Astrocyte (in vitro differentiated cells and primary cell): ENCODE results near the gene GGTA1.

Experiments
- EZH2 ChIP-seq: IDR thresholded peaks from 2 replicates; pipeline ENCODE4 v1.6.1; 2012; ENCODE audit warnings: mild to moderate bottlenecking, low read length, inconsistent platforms; ENCODE audit not compliant: insufficient read depth
- TF ChIP-seq, protein P1 (sequence below): IDR thresholded peaks from 2 replicates; pipeline ENCODE4 v1.5.1; 2011; ENCODE audit warnings: low read depth, mild to moderate bottlenecking, inconsistent platforms, low read length, moderate library complexity; ENCODE audit not compliant: insufficient read depth

DNA sequence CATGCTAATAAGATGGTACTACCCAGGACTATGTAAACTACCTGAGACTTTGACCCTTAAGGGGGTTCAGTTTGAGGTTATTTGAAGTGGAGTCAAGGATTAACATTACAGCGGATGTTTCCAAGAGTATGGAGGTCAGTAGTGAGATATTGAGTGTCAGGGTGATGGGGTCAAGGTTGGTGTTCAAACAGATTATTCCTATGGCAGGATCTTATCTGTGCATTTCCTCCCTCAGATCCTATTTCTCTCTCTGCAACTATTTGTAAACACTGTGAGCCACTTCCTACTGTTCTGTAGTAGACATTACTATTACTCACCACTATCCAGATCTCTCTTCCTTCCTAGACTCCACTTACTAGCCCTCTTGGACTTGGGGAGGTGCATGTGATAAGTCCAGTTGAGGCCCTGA is 75.6 kb downstream of the GGTA1 start:
- TF ChIP-seq, protein P1, sequence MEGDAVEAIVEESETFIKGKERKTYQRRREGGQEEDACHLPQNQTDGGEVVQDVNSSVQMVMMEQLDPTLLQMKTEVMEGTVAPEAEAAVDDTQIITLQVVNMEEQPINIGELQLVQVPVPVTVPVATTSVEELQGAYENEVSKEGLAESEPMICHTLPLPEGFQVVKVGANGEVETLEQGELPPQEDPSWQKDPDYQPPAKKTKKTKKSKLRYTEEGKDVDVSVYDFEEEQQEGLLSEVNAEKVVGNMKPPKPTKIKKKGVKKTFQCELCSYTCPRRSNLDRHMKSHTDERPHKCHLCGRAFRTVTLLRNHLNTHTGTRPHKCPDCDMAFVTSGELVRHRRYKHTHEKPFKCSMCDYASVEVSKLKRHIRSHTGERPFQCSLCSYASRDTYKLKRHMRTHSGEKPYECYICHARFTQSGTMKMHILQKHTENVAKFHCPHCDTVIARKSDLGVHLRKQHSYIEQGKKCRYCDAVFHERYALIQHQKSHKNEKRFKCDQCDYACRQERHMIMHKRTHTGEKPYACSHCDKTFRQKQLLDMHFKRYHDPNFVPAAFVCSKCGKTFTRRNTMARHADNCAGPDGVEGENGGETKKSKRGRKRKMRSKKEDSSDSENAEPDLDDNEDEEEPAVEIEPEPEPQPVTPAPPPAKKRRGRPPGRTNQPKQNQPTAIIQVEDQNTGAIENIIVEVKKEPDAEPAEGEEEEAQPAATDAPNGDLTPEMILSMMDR, result no peak
- TF ChIP-seq EZH2, result no peak
